ENCODE results near the gene KRT82. TPM values are rescaled to one million over a fixed set of nuclear protein-coding genes. Genes with fewer than 3 reads are reported as not detected.

Gene KRT82
- total RNA-seq, 1 experiment from 2014 or later = not detected

DNA sequence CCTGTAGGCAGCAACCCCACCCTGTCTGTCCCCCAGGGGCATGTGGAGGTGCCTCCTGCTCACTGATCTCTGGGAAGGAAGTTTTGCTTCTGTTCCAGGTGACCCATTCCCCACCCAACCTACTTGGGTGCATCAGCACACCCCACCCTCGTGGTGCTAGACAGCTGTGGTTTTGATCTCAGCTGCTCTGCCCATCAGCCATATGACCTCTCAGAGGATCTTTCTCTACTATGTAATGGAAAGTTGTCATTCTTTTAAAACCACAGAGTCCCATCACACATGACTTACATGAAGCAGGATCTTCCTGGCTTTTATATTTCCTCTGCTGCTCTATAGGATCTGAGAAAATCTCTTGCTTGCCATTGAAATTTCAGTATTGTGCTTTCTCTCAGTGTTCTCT is 13.5 kb upstream of the KRT82 start:
- H3K4me3 Mint-ChIP-seq (ENCODE audit: unreplicated experiment) = no peak overlapping the region
- intact Hi-C loops (cut with micrococcal nuclease; ENCODE audit: unreplicated experiment) = no loop called here
- CTCF ChIA-PET = no interaction called here
- TF ChIP-seq, protein P1, sequence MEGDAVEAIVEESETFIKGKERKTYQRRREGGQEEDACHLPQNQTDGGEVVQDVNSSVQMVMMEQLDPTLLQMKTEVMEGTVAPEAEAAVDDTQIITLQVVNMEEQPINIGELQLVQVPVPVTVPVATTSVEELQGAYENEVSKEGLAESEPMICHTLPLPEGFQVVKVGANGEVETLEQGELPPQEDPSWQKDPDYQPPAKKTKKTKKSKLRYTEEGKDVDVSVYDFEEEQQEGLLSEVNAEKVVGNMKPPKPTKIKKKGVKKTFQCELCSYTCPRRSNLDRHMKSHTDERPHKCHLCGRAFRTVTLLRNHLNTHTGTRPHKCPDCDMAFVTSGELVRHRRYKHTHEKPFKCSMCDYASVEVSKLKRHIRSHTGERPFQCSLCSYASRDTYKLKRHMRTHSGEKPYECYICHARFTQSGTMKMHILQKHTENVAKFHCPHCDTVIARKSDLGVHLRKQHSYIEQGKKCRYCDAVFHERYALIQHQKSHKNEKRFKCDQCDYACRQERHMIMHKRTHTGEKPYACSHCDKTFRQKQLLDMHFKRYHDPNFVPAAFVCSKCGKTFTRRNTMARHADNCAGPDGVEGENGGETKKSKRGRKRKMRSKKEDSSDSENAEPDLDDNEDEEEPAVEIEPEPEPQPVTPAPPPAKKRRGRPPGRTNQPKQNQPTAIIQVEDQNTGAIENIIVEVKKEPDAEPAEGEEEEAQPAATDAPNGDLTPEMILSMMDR (IDR thresholded peaks at IDR 0.05; ENCODE audit: insufficient read depth in 1 of 2, low read depth in 1 of 2, low read length in 1 of 2, severe bottlenecking in 1 of 2, unreplicated experiment in 1 of 2) = no peak
- POLR2A ChIA-PET = no interaction called here
- BruUV-seq (replicated peaks) = no TSS peak
- H3K9me3 Mint-ChIP-seq (ENCODE audit: unreplicated experiment) = no peaks in the 10 kb centered on the region
- H3K4me3 ChIP-seq (ENCODE audit: low read depth, low read length) = no peak overlapping the region
- peaks cover 2% of the 10 kb centered on the region; the same call in 1 of the 2 replicates for H3K4me1 ChIP-seq
- H3K4me1 Mint-ChIP-seq (ENCODE audit: low read depth, unreplicated experiment) = peaks cover 5% of the 10 kb centered on the region
- no peaks in the 10 kb centered on the region for H3K27me3 Mint-ChIP-seq (ENCODE audit: insufficient read depth, unreplicated experiment)
- no peaks in the 10 kb centered on the region for H3K9me3 ChIP-seq
- DNase-seq = no peak
- H3K36me3 Mint-ChIP-seq (ENCODE audit: insufficient read depth, unreplicated experiment) = no peaks in the 10 kb centered on the region
- no peaks in the 10 kb centered on the region for H3K36me3 ChIP-seq (ENCODE audit: control insufficient read depth, insufficient read depth, low read length)
- no peak overlapping the region for H3K27ac Mint-ChIP-seq (ENCODE audit: unreplicated experiment)
- no peaks in the 10 kb centered on the region for H3K27me3 ChIP-seq (replicated peaks; ENCODE audit: control insufficient read depth, insufficient read depth, low read length)

DNA sequence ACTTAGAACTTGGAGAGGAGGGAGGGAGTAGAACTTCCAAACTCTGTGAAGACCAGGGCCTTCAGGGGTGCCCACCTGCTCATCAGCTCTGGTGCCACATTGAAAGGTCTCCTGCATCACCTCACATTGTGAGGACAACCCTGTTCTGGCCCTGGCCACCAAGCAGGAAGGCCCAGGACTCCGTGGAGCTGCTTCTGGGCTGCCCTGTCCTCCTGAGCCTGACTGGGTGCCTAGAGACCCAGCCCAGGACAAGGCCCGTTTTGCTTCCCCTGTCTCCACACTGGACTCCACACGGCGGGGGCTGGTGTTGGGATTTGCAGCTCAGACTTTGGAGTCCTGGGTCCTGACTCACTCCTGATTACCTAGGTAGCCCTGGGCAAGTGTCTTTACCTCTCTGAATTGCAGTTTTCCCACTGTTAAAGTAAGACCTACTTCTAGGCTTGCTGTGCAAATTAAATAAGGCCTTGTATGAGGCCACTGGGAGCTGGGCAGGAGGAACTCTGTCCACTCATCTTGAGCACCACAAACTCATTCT is 12.5 kb upstream of the KRT82 start:
- no TSS peak for BruUV-seq (replicated peaks)
- no peaks in the 10 kb centered on the region for H3K27me3 ChIP-seq (replicated peaks; ENCODE audit: control insufficient read depth, insufficient read depth, low read length)
- H3K4me3 Mint-ChIP-seq (ENCODE audit: unreplicated experiment) = no peak overlapping the region
- intact Hi-C loops (cut with micrococcal nuclease; ENCODE audit: unreplicated experiment) = no loop called here
- H3K4me1 Mint-ChIP-seq (ENCODE audit: low read depth, unreplicated experiment) = peaks cover 5% of the 10 kb centered on the region
- H3K9me3 ChIP-seq = no peaks in the 10 kb centered on the region
- H3K36me3 ChIP-seq (ENCODE audit: control insufficient read depth, insufficient read depth, low read length) = no peaks in the 10 kb centered on the region
- no peaks in the 10 kb centered on the region for H3K36me3 Mint-ChIP-seq (ENCODE audit: insufficient read depth, unreplicated experiment)
- no peak overlapping the region for H3K27ac Mint-ChIP-seq (ENCODE audit: unreplicated experiment)
- H3K9me3 Mint-ChIP-seq (ENCODE audit: unreplicated experiment) = no peaks in the 10 kb centered on the region
- no peaks in the 10 kb centered on the region for H3K4me1 ChIP-seq
- H3K27me3 Mint-ChIP-seq (ENCODE audit: insufficient read depth, unreplicated experiment) = no peaks in the 10 kb centered on the region
- TF ChIP-seq, protein P1 (IDR thresholded peaks at IDR 0.05; ENCODE audit: insufficient read depth in 1 of 2, low read depth in 1 of 2, low read length in 1 of 2, severe bottlenecking in 1 of 2, unreplicated experiment in 1 of 2) = no peak
- DNase-seq = no peak
- H3K4me3 ChIP-seq (ENCODE audit: low read depth, low read length) = no peak overlapping the region
- CTCF ChIA-PET = no interaction called here
- POLR2A ChIA-PET = no interaction called here

DNA sequence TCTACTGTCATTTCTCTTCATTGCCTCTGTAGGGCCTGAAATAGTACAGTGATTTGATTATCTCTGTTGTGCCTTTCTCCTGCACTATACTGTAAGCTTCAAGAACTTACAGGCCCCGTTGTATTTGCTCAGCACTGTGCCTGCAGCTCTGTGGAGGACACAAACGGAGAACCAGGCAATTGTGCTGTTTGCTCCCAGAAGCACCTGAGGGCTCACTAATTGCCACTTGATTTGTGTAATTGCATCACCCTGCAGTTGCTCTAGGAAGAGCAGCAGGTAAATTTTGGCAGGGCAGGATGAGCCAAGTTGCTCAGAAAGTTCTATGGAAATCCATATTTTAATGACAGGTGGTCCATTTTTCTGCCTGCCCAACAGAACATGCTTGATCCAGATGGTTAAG is 11.6 kb upstream of the KRT82 start:
- H3K4me1 ChIP-seq = no peaks in the 10 kb centered on the region
- intact Hi-C loops (cut with micrococcal nuclease; ENCODE audit: unreplicated experiment) = no loop called here
- H3K36me3 Mint-ChIP-seq (ENCODE audit: insufficient read depth, unreplicated experiment) = no peaks in the 10 kb centered on the region
- no peaks in the 10 kb centered on the region for H3K27me3 ChIP-seq (replicated peaks; ENCODE audit: control insufficient read depth, insufficient read depth, low read length)
- no peaks in the 10 kb centered on the region for H3K27me3 Mint-ChIP-seq (ENCODE audit: insufficient read depth, unreplicated experiment)
- ChIA-PET CTCF (interaction anchor here (1.0 kb wide), 1 partner anchor 22 kb away, joined by 3 read pairs; no protein-coding TSS in a partner anchor), POLR2A (no interaction called here)
- peaks cover 5% of the 10 kb centered on the region for H3K4me1 Mint-ChIP-seq (ENCODE audit: low read depth, unreplicated experiment)
- H3K27ac Mint-ChIP-seq (ENCODE audit: unreplicated experiment) = no peak overlapping the region
- H3K4me3 ChIP-seq (ENCODE audit: low read depth, low read length) = no peak overlapping the region
- DNase-seq = no peak
- no peaks in the 10 kb centered on the region for H3K9me3 Mint-ChIP-seq (ENCODE audit: unreplicated experiment)
- BruUV-seq (replicated peaks) = no TSS peak
- H3K4me3 Mint-ChIP-seq (ENCODE audit: unreplicated experiment) = no peak overlapping the region
- no peaks in the 10 kb centered on the region for H3K36me3 ChIP-seq (ENCODE audit: control insufficient read depth, insufficient read depth, low read length)
- TF ChIP-seq, protein P1 (IDR thresholded peaks at IDR 0.05; ENCODE audit: insufficient read depth in 1 of 2, low read depth in 1 of 2, low read length in 1 of 2, severe bottlenecking in 1 of 2, unreplicated experiment in 1 of 2) = no peak
- H3K9me3 ChIP-seq = no peaks in the 10 kb centered on the region
